NCI-H226 (cell line): ENCODE results near the gene CTNNA2.
"Not testable (repeated sequence)": the region's sequence is repeated elsewhere in the genome, so short reads cannot be mapped to it uniquely, and the experiment has no call there.

Source experiments
- DNase-seq: peaks from one replicate; pipeline ENCODE4 v3.0.0-alpha.2; 2015

The CTNNA2 gene

DNA sequence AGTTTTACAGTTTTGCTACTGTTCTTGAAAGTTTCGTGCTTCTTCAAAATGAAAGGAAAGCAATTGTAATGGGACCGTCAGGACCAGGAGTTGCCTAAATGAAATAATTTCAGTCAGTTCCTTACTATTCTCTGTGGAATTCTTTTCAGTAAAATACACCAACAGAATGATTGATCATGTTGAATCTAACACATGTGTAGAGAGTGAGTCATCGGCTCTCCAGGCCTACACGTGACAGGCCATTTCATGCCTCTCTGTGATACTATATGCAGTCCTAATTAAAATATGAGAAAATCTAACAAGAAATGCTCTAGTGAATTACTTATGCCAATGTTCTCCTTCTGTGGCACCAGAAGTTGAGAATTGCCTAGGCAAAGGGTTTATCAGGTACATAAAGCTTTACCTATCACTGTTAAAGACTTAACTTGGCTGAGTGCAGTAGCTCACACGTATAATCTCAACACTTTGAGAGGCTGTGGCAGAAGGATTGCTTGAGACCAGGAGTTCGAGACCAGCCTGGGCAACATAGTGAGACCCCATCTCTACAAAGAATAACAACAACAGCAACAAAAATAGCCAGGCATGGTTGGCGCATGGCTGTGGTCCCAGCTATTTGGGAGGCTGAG lies 592.3 kb downstream of the CTNNA2 start:
- no peak for DNase-seq

DNA sequence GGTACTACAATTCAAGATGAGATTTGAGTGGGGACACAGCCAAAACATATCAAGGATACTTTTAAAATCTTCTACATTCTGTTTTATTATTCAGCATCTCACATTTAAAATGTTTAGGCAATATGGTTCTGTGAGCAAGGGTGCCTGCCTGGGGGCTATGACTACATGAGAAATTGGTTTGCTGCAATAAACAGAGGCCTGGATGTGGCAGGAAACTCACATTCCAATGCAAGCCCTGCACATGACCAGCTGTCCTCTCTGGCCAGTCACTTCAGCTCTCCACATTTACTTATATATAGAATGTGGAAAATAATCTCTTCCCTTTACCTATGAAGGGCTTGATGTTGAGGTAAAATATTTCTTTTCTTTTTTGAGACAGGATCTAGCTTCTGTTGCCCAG lies 598.3 kb downstream of the CTNNA2 start:
- DNase-seq: no peak

DNA sequence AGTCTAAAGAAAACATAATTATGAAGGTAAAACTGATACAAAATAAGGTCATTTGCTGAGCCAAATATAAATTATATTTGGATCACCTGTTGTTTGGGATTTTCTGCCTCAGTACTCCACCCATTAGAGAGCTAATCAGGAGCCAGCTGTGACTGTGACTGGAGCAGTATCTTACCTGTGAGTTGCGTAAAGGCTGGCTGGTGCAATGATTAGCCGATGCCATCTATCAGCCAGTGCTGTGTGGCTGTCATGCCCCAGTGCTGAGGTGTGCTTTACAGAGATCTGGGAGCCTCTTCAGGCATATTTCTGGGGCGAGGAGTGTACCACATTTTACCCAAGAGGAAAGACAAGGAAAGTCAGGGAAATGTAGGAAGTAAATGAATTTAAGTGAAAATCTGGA lies 599.9 kb downstream of the CTNNA2 start:
- DNase-seq: no peak

DNA sequence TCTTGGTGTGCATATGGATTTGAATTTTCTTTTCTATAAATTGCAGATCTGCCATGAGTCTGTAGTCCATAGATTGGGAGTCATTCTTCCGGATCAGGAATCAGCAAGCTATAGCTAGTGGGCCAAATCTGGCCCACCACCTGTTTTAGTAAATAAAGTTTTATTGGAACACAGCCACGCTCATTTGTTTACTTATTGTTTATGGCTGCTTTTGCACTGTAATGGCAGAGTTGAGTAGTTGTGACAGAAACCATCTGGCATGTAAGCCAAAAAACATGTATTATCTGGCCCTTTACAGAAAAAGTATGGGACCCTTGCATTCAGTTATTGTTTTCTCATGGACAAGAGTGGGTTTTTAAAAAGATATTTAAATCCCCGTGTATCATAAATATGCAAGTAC lies 600.5 kb downstream of the CTNNA2 start:
- no peak for DNase-seq

DNA sequence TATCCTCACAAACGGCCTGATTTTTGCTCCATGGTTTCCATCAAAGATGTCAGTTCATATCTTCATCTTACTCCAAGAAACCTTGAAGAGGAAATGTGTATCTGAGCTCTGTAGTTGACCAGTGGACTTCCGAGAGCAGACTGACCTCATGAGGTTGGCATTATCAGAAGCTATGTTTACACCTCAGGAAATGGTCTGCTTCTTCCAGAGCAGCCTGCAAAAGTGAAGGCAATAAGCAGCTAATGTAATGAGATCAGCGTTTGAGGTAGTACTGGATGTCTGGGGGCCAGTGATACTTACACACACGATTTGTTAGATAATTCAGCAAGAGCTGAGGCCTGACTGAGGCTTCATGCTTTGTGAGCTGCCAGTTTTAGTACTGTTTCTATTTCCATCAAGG lies 602.0 kb downstream of the CTNNA2 start:
- no peak for DNase-seq

DNA sequence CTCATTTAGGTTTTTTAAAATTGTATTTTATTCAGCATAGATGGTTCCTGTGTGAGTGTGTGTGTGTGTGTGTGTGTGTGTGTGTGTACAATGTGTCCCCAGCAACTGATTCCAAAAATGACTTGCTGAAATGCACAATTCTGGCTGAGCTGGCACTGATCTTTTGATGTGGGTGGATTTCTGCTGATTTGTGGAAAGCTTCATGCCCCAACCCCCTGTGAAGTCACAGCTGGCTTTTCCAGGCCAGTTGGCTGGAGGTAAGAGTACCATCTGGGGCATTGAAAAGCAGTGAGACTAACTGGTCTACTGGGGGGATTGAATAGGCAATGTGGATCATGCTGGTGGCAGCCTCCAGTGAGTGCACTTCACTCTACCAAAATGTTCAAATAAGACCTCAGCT lies 604.5 kb downstream of the CTNNA2 start:
- DNase-seq: no peak

DNA sequence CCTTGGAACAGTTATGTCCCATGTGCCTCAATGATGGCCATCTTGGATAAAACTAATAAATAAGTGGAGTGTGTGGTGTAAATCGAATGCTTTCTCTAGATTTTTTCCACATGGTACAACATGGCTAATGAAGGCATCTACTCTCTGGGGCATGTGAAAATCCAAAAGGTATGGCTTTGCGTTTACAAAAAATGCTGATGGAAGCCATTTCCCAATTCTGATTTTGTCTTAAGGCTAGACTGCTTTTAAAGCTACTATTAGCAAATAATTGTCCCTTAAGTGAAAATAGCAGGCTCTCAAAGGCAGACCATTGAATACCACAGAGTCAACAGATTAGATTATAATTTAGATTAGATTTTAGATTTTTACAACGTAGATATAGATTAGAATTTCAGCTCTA lies 608.0 kb downstream of the CTNNA2 start:
- DNase-seq: no peak

DNA sequence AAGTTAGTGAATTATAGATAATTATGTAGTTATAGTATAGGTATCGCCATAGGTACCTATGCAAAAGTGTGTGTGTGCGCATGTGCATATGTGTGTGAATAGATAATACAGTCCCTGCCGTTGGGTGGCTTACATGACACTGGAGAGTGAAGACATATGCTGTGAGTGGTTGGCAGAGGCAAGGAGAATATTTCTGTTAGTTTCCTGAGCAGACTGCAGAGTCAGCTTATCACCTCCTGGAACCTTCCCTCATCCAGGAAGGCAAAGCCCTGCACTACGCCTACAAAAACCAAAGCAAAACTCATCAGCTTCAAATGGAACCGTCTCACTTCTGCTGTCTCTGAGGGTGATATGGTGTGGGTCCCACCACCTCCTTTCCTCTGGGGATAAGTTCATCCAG lies 609.8 kb downstream of the CTNNA2 start:
- no peak for DNase-seq

DNA sequence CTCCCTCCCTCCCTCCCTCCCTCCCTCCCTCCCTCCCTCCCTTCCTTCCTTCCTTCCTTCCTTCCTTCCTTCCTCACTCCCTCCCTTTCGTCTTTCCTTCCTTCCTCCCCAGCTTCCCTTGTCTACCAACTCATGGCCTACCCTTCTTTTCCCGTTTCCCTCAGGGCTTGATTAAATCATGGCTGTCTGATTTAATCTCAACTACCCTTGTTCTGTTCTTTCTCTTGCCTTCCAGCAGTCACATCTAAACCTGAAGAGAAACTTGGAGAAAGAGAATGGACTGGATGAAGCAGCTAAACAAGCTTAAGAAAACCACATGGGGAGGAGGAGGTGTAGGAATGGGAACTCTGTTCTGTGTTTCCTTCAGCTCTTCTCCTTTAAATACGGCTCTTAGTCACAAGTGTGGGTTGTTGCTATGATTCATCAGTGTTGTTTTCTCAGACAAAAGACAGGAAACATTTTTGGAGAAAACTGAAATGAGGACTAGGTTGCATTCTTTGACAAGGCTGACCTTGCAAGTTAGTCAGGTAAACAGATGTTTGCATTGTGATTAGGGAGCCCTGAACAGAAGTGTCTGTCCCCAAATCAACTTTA lies 613.8 kb downstream of the CTNNA2 start:
- no peak for DNase-seq

DNA sequence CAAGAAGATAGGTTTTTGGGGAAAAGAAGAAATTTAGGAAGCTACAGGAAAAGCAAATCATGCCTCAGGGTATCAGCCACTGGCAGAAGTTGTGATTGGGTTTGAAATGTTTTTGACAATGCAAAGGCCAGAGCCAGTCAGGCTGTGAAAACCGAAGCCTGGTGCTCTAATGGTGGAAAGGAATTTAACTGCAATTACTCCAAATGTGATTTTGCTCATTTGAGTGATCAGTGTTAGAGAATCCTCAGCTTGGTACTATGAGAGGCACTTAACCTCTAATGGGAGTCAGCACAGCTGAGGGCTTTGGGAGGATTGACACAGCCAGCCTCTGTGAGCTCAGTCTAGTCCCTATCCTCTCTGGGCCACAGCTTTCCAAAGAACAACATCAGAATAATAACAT lies 615.2 kb downstream of the CTNNA2 start:
- DNase-seq: no peak

DNA sequence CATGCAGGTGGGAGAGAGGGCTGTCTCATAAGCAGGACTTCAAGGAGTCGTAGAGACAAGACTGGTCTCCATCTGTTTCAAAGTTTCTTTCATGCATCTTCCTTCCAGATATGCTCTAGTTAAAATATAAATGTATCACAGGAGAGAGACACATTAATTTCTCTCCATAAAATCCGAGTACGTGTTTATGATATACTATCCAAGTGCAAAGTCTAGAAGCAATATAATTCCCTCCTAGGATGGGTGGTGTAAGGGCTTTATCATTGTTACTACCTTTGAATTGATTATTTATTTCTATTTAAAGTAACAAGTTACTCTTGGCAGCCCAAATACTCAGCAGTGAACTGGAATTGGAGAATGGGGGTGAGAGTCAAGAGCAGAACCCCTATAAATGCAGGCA lies 619.4 kb downstream of the CTNNA2 start:
- DNase-seq: no peak

DNA sequence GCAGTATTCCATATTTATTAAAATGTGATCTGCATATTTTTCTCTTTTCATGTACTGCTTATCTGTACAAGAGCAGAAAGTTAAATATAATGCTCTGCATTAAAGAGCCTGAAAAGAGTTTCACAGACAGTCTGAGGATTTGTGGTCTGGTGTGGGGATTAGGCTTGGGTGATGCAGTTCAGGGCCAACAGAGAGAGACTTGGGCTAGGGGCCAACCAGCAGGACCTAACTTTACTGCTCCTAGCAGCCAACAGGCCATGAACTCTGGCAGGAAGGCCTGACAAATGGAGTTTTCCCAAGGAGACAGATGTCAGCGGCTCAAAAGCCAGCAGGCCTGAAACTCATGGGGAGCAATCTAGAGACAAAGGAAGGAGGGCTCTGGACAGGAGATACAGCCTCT lies 622.1 kb downstream of the CTNNA2 start:
- no peak for DNase-seq

DNA sequence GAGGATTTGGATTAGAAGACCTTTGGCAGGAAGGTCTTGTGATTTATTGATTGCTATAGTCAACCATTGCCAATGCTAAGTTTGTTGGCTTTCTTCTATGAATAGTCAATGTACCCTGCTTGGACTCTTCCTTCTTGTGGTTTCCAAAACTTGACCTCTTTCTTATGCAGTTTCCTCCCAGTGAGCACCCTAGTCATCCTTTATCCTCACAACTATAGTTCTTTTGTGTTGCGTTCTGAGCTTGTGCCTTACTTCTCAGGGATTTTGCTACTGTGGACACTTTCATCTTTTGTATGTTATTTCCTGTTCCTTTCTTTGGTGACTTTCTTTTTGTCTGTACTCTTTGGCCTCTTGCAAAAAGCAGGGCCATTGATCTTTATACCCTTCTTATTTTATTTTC lies 623.5 kb downstream of the CTNNA2 start:
- no peak for DNase-seq

DNA sequence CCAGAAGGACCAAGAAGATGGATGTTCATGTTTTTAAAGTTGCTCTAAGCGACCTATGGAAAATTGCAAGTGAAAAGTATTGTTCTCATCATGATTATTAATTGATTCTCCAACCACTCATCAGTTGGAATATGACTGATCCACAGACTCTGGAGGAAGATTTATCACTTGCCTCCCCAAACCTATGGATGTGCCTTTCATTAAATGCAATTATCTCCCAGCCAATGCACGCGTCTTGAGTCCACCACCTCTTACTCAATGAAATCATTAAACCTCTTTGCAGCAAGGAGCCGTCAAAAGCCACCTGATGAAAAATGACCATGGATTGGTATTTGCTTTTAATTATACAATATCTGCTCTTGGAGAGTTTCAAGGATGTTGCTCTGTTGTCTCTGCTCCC lies 626.1 kb downstream of the CTNNA2 start:
- DNase-seq: no peak

DNA sequence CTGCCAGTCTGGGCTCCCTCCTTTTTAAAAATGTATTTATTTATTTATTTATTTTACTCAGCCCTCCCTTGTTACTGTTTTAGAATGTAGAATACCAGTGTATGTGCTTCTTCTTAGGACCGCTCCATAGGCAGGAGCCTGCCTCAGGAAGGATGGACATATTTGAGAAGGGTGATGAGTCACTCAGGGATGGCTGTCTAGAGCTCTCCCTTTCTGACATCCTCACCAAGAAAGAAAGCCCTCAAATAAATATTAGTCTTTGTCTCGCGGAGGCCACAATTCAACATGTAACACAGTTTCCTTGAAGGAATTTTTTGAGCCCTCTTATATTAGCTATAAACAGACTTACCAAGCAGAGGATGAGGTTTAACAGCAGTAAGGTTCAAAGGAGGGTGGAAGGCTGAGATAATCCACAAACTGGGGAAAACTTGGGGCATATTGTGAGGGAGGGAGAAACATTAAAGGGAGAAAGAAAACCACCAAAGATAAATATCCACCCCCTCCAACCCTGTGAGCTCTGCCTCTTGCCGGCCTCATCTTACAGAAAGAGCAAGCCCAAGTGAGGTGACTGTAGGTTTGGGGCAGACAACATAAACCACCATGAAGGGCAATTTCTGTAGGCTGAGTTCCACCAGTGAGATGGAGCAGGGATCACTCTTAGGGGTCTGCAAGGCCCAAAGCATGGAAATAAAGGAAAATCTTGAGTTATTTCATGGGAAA lies 628.3 kb downstream of the CTNNA2 start:
- DNase-seq: no peak

DNA sequence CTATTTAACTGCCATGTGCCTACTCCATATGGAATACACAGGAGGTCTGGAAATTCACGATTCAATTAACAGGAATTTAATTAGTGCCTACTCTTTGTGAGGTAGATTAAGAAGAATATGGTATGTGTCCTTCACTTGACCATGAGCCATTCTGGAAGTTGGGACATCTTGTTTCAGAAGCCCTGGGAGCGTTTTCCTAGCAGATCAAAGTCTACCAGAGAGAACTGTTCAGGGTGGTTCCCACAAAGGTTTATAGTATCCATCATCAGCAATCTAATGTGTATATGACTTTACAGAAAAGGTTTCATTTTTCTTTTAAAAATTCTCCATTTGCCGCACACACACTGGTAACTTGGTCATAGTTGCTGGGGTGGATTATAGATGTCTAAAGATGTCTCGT lies 632.6 kb downstream of the CTNNA2 start:
- DNase-seq: no peak

DNA sequence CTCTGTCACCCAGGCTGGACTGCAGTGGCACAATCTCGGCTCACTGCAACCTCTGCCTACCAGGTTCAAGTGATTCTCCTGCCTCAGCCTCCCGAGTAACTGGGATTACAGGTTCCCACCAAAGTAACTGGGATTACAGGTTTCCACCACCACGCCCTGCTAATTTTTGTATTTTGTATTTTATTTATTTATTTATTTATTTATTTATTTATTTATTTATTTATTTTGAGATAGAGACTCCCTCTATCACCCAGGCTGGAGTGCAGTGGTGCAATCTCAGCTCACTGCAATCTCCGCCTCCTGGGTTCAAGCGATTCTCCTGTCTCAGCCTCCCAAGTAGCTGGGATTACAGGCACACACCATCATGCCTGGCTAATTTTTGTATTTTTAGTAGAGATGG lies 633.9 kb downstream of the CTNNA2 start:
- not testable (repeated sequence) for DNase-seq

DNA sequence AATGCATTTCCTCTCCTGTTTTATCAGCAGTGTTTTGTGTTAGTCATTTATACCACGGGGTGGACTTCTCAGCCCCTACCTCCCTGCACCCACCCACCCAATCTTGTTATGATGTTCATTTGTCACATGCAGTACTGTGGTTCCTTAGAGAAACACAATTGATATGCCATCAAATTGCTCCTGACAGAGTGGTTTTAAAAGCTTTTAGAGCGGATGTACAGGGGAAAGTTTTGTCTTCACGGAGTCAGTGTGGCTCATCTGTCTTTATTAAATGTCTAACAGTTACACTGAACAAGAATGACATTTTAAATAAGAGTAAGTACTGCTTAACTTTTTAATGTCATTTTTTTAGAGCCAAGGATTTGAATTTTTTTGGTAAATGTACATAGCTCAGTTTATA lies 634.8 kb downstream of the CTNNA2 start:
- no peak for DNase-seq

DNA sequence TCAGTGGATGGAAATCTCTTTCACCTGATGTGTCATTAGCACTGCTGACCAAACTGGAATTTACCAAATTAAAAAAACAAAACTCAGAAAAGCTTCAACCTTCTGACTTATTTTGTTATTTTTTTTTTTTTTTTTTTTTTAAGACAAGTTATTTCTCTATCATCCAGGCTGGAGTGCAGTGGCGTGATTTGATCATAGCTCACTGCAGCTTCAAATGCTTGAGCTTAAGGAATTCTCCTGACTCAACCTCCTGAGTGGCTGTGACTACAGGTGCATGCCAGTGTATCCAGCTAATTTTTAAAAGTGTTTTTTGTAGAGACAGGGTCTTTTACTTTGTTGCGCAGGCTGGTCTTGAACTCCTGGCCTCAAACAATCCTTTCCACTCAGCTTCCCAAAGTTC lies 636.1 kb downstream of the CTNNA2 start:
- no peak for DNase-seq

DNA sequence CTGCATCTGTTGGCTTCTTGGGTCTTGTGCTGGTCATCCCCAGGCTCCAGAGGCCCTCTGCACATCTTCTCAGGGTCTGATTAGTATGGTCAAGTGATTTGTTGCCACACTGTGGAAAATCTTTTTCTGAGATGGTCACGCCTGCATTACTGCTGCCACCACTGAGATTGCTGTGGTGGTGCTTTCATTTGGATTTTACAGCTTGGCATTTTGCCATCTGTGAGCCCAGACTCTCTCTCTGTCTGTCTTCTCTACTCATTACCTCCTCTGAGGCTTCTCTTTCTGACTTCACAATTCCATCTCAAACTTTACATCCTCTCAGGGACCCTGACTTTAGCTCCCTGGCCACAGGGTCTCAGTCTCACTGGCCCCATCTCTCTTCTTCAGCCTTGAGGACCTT lies 637.1 kb downstream of the CTNNA2 start:
- no peak for DNase-seq

DNA sequence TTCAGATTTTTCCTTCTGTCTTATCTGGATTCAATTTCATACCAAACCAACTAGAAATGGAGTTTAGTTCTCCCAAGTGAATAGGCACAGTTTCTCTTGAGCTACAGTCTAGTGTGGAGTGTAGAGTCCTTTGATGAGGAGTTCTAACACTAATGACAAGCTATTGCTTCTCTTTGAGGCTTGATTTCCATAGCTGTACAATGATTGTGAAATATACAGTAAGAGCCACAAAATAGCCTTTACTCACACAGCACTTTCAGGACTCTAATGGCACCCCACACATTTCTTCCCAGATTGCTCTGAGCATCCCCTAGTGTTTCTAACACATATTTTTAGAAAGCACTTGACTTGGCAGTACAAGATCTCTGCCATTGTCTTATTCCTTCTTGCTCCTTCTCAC lies 638.4 kb downstream of the CTNNA2 start:
- no peak for DNase-seq

DNA sequence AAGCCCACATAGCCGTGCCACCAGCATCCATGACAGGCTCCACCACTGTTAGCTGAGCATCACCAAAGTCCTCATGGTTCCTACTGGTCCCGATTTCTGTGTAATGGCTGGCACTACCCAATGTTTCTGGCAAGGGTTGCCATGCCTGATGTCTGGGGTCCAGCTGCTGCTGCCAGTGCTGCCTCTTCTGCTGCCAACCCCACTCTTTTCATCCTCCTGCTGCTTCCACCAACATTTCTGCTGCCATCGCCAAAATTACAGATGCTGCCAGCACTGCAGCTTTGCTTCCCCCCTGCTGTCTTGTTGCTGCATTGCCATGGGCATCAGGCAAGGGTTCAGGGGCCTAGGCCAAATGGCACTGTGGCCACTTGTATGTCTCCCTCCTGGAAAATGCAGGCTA lies 638.8 kb downstream of the CTNNA2 start:
- DNase-seq: no peak

DNA sequence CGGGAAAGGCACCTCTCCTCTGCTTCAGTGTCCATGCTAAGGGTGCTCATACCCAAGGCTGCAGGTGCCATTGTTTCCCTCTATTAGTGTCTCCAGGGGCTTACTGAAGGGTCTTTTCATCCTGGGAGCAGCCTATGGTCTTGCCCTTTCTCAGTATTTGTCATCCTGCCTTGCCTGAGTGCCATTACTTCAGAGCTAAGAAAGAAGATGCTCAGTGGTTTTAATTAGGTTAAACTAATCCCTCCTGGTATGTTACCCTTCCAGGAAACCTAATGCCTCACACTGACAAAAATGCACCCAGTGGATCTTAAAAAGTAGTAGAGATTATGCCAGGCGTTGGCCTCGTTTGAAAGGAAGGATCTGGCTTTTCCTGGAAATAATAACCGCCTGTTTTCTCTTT lies 640.3 kb downstream of the CTNNA2 start:
- DNase-seq: no peak

DNA sequence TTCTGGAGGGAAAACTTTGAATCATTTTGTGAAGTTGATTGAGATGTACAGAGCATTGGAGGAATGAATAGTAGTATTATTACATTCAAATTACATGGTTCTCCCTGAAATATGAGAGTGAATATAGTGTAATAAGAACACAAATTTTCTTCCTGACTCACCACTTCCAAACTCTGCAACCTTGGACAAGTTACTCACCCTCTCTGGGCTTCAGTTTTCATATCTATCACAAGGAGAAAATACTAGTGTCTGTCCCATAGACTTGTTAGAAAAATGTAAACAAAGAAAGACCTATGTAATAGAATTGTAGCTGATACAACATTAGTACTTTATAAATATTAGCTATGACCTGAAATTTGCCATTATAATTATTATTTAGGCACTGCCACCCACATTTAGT lies 640.9 kb downstream of the CTNNA2 start:
- DNase-seq: no peak
